Measurements from ENCODE around the gene C6orf15.

Gene C6orf15

GRCh38 chr6:31065556-31065955, 46.8 kb downstream of the C6orf15 start:
- no peak for DNase-seq

- DNase-seq: no peak
Measured at GRCh38 chr6:31063906-31064435, 48.4 kb downstream of the C6orf15 start.

Data from 8988T (cell line).